ENCODE measurements around the gene CC2D2B.

Gene CC2D2B

DNA sequence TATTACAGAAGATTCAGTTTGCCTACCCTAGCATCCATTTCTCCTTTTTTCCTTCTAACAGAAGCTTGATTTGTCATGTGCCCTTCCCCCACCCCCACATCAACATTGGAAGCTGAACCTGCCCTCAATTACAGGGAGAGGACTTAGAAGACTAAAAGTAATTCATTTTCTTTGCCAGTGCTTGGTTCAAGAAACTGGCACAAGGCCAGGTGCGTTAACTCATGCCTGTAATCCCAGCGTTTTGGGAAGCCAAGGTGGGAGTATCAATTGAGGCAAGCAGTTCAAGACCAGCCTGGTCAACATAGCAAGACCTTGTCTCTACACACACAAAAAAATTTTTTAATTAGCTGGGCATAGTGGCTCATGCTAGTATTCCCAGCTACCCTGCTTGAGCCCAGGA is 168.2 kb downstream of the CC2D2B start:
- DNase-seq (ENCODE audit: low spot score), result no peak

DNA sequence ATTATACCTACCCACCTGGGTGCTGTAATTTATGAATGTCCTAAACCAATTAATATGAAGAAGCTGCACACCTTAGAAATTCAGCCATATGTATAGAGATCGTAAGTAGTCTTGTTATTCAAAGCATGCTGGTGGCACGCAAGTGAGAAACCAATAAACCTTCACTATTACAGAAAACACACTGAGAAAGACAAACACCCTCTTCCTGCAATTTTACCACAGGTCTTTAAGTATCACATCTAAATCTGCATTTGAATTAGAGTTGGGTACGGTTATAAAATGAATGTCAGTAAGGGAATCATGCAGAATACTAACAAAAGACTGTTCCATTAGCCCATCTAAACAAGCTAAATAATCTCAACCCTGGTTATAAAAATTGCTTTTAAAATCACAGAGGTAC is 169.4 kb downstream of the CC2D2B start:
- no peak for DNase-seq (ENCODE audit: low spot score)

DNA sequence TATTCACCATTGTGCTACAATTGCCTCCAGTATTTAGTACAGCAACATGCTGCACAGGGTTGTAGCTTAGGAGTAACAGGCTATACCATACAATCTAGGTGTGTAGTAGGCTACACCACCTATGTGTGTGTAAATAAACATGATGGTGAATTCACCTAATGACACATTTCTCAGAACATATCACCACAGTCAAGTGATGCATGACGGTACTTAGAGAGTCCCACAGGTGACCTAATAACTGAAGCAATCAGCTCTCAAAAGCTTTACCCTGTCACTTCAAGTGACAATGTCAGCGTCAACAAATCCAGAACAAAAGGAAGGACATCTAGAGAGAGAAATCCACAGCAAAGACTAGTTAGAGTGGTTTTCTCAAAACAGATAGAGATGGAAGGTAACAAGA is 174.4 kb downstream of the CC2D2B start:
- no peak for DNase-seq (ENCODE audit: low spot score)
